AG10803 (cell line): Measurements from ENCODE around the gene PRDM1.

Experiments
- DNase-seq: peaks from one replicate; pipeline ENCODE4 v3.0.0; 2010; ENCODE audit warnings: low read depth
- H3K4me3 ChIP-seq: 2 replicates; pipeline ENCODE4 v1.5.1; 2011; ENCODE audit warnings: mild to moderate bottlenecking, low read length, control low read depth
- CTCF ChIP-seq: conservative IDR thresholded peaks from 2 replicates; pipeline ENCODE4 v1.5.1; 2011; ENCODE audit warnings: mild to moderate bottlenecking, low read length, control low read depth, inconsistent platforms

PRDM1 gene

GRCh38 chr6:106079961-106080762, 6.0 kb upstream of the PRDM1 start:
- no peak overlapping the region for H3K4me3 ChIP-seq
- DNase-seq = no peak
- no peak for TF ChIP-seq CTCF

- H3K4me3 ChIP-seq = no peak overlapping the region
- DNase-seq = no peak
- no peak for TF ChIP-seq CTCF
Observed at GRCh38 chr6:106080763-106081095, 5.4 kb upstream of the PRDM1 start.

GRCh38 chr6:106081715-106082114, 4.4 kb upstream of the PRDM1 start:
- DNase-seq = no peak
- no peak overlapping the region for H3K4me3 ChIP-seq
- no peak for TF ChIP-seq CTCF

- TF ChIP-seq CTCF = no peak
- peak; percentile 80 for DNase-seq
Observed at GRCh38 chr6:106082735-106083398, 3.3 kb upstream of the PRDM1 start.

GRCh38 chr6:106083618-106084017, 2.5 kb upstream of the PRDM1 start:
- TF ChIP-seq CTCF = no peak
- peak; percentile 31 for DNase-seq
- H3K4me3 ChIP-seq = no peak overlapping the region

More at GRCh38 chr6:106082735-106083398, 3.3 kb upstream of the PRDM1 start:
- no peak overlapping the region for H3K4me3 ChIP-seq

GRCh38 chr6:106084106-106084988, 1.8 kb upstream of the PRDM1 start:
- peak; percentile 77 for TF ChIP-seq CTCF
- peak; percentile 94 for DNase-seq
- no peak overlapping the region for H3K4me3 ChIP-seq
